Measurements from ENCODE around the gene NELL1.

DNA sequence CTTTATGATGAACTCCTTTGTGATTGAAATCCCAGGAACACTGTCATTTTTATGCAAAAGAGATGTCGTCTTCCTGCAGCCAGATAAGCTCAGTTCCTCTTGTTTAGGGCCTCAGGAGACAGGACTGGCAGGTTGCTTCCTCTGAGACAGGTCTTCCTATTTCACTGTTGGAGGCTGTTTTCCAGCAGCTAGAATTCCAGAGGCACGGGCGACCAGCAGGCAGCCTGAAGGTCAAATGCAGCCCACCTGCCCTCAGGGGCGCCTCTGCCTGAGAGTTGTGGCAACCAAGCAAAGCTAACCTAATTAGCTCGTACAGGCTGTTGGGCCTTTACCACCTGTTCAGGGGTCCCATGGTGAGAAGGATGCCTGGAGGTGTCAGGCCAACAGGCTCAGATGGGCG lies 47.7 kb upstream of the NELL1 start:
- TF ChIP-seq, protein P1, sequence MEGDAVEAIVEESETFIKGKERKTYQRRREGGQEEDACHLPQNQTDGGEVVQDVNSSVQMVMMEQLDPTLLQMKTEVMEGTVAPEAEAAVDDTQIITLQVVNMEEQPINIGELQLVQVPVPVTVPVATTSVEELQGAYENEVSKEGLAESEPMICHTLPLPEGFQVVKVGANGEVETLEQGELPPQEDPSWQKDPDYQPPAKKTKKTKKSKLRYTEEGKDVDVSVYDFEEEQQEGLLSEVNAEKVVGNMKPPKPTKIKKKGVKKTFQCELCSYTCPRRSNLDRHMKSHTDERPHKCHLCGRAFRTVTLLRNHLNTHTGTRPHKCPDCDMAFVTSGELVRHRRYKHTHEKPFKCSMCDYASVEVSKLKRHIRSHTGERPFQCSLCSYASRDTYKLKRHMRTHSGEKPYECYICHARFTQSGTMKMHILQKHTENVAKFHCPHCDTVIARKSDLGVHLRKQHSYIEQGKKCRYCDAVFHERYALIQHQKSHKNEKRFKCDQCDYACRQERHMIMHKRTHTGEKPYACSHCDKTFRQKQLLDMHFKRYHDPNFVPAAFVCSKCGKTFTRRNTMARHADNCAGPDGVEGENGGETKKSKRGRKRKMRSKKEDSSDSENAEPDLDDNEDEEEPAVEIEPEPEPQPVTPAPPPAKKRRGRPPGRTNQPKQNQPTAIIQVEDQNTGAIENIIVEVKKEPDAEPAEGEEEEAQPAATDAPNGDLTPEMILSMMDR (IDR thresholded peaks at IDR 0.05; ENCODE audit: low read depth, low read length, poor library complexity, severe bottlenecking), result no peak
- TF ChIP-seq EZH2phosphoT487 (IDR thresholded peaks at IDR 0.05; ENCODE audit: borderline replicate concordance, low read length), result no peak
